Astrocyte of the spinal cord (primary cell): ENCODE data around the gene RASL11B.

Experiments
- DNase-seq: peaks from one replicate; pipeline ENCODE4 v3.0.0; 2011; ENCODE audit warnings: low read depth, low spot score
- H3K4me3 ChIP-seq: 2 replicates; pipeline ENCODE4 v1.5.1; 2011; ENCODE audit warnings: low read depth, mild to moderate bottlenecking, low read length, moderate library complexity
- CTCF ChIP-seq: IDR thresholded peaks from 2 replicates; pipeline ENCODE4 v1.5.1; 2012; ENCODE audit warnings: low read depth, mild to moderate bottlenecking, low read length, inconsistent platforms
- in situ Hi-C: cut with HindIII; loops from 2 replicates; pipeline ENCODE4 v1.10.0; 2017; ENCODE audit warnings: low sequenced_read_pairs

The RASL11B gene

GRCh38 chr4:52869196-52869595 lies 7.1 kb downstream of the RASL11B start:
- peak; percentile 13 for DNase-seq
- H3K4me3 ChIP-seq = no peak overlapping the region
- no peak for TF ChIP-seq CTCF
- in situ Hi-C loops = no loop called here

- in situ Hi-C loops = no loop called here
- no peak overlapping the region for H3K4me3 ChIP-seq
- DNase-seq = no peak
- no peak for TF ChIP-seq CTCF
Measured at GRCh38 chr4:52869656-52870055, 7.5 kb downstream of the RASL11B start.

- no peak for DNase-seq
- in situ Hi-C loops = no loop called here
- H3K4me3 ChIP-seq = no peak overlapping the region
- no peak for TF ChIP-seq CTCF
Measured at GRCh38 chr4:52870225-52870624, 8.1 kb downstream of the RASL11B start.

- TF ChIP-seq CTCF = no peak
- in situ Hi-C loops = no loop called here
- DNase-seq = no peak
- no peak overlapping the region for H3K4me3 ChIP-seq
Measured at GRCh38 chr4:52873191-52873590, 11.1 kb downstream of the RASL11B start.

- in situ Hi-C loops = no loop called here
- peak; percentile 9 for DNase-seq
- TF ChIP-seq CTCF = no peak
- no peak overlapping the region for H3K4me3 ChIP-seq
Measured at GRCh38 chr4:52873861-52874343, 11.8 kb downstream of the RASL11B start.

- no peak for TF ChIP-seq CTCF
- in situ Hi-C loops = no loop called here
- H3K4me3 ChIP-seq = no peak overlapping the region
- no peak for DNase-seq
Measured at GRCh38 chr4:52874948-52875347, 12.8 kb downstream of the RASL11B start.

- in situ Hi-C loops = no loop called here
Measured at GRCh38 chr4:52876069-52876468, 14.0 kb downstream of the RASL11B start.

More at GRCh38 chr4:52876069-52876468, 14.0 kb downstream of the RASL11B start:
- no peak for DNase-seq
- no peak overlapping the region for H3K4me3 ChIP-seq
- TF ChIP-seq CTCF = no peak
